GM18526 (cell line): Measurements from ENCODE around the gene USP22.

ENCODE experiments used
- POLR2A ChIP-seq: IDR thresholded peaks from 3 replicates; pipeline ENCODE4 v1.6.1; 2011; ENCODE audit not compliant: insufficient read length; ENCODE audit errors: extremely low read depth

USP22 gene

DNA sequence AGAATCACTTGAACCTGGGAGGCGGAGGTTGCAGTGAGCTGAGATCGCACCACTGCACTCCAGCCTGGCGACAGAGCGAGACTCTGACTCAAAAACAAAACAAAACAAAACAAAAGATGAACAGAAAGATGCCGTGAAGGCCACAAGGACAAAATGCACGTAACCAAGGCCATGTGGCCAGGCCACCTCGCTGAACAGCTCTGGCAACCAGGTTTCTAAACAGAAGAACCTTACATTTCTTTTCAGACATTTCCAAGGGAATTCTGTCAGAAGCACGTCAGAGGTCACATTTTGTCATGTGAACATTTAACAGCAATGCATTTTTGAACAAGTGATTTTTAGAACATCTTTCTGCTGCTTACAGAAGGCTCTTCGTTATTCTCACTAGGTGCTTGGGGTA is 28.8 kb downstream of the USP22 start:
- no peak for TF ChIP-seq POLR2A

GRCh38 chr17:21012736-21013135 is 30.1 kb downstream of the USP22 start:
- TF ChIP-seq POLR2A = no peak

DNA sequence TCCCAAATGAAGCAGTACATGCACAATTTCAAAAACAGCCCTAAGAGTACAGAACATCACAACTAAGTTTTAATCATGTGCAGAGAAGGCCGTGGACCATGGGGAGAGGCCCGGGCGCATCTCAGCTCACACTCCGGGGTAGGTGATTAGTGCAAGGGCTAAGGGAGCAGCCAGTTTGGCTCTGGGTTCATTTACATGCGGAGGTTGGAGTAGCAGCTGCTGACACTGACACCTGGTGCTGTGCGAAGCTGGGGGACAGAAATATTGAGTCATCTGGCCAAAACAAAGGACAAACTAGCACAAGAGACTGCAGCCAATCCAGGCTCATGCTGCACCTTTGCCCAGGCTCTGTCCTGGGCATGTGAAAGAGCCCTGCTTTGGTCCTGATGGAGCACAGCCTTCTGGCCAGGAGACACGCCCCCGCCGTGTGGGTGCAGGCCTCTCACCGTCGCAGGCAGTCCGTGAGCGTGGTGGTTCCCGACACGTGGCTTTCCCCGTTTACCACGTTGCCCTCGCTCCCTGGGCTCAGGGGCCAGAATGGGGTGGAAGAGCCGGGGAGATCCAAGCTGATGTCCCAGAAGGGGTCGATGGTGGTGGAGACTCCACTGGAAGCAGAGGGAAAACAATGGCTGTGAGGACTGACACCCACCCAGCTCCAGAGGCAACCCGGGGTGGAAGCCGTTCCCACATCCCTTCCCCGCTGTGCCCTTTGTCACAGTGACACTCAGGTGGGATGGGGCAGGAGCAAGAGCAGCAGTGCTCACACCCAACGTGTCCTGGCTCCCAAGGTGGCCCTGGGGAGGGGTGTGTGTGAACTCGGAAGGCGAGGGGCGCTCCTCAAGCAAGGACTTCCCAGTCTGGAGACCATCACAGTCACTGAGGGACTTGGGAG is 31.9 kb downstream of the USP22 start:
- TF ChIP-seq POLR2A = no peak

DNA sequence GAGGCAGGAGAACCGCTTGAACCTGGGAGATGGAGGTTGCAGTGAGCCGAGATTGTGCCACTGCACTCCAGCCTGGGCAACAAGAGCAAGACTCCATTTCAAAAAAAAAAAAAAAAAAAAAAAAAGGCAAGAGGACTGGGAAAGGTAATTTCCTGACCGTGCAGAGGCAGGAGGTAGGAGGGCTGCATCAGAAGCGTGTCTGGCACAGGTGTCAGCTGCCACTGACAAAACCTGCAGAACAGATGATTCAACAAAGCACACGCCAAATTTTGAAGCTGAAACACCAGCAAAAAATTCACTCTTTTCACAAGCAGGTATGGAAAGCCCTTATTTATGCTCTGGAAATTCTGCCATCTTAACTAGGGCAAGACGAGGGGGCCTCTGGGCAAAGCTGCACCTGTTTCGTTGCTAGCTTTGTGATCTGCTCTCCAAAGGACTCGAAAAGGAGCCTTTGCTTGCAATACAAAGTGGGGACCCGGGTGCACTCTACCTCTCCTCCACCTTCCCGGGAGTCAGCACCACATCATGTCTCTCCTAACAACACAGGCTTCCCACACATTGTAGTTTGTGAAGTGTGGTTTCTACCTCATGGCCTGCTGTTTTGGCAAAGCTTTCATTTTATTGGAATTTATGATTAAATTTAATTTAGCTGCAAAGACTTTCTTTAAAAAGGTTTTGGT is 33.7 kb downstream of the USP22 start:
- no peak for TF ChIP-seq POLR2A

DNA sequence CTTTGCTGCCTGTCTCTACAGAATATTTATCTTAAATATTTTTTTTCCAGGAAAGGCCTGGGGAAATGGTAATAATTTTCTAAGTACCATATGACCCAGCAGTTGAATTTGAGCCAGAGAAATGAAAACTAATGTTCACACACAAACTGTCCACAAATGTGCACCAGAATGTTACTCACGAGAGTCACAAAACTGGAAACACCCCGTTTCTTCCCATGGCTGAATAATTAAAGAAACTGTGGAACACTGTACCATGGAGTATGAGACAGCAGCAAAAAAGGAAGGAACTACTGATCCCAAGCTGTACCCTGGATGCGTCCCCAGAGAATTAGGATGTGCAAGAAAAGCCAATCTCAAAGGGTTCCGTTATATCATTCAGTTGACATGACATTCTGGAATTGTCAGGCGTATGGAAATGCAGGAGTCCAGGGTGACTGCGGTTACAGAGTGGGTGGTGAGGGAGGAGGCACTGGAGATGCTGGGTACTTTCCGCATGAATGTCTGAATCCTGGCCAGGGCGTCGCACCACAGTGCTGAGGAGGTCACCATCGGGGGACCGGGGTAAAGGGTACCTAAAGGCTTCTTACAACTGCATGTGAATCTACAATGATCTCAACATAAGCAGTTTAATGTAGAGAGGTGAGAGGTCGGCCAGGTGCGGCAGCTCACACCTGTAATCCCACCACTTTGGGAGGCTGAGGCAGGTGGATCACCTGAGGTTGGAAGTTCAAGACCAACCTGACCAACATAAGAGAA is 34.5 kb downstream of the USP22 start:
- no peak for TF ChIP-seq POLR2A

DNA sequence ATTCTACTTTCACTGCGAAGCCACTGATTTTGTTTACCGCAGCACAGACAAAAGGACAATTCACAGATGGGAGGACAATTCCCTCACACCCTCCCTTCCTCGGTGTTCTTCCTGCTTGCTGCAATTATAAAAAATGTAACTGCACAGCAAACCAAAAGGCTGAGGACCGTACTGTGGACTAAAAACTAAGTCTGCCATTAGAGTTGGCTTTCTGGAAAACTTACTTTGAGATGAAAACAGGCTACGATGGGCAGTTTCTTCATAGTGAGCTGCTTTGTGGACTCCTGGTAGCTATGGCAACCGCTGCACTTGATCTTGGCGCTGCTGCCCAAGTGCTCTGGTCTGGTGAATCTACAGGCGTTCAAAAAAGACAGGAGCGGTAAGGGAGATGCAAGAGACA is 35.2 kb downstream of the USP22 start:
- TF ChIP-seq POLR2A = no peak

DNA sequence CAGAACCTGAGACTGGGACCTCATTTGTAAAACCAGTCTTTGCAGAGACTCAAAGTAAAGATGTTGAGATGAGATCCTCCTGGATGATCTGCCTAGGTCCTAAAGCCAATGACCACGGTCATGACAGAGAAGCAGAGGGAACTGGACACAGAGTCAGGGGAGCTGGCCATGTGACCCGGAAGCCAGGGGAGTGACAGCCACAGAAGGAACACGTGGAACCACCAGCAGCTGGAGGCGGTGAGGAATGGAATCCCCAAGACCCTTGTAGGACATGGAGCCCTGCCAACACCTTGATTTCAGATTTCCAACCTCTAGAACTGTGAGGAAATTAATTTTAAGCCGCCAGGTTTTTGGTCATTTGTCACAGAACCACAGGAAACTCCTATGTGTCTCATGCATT is 37.0 kb downstream of the USP22 start:
- no peak for TF ChIP-seq POLR2A

GRCh38 chr17:21005367-21005766 is 37.4 kb downstream of the USP22 start:
- TF ChIP-seq POLR2A = no peak

DNA sequence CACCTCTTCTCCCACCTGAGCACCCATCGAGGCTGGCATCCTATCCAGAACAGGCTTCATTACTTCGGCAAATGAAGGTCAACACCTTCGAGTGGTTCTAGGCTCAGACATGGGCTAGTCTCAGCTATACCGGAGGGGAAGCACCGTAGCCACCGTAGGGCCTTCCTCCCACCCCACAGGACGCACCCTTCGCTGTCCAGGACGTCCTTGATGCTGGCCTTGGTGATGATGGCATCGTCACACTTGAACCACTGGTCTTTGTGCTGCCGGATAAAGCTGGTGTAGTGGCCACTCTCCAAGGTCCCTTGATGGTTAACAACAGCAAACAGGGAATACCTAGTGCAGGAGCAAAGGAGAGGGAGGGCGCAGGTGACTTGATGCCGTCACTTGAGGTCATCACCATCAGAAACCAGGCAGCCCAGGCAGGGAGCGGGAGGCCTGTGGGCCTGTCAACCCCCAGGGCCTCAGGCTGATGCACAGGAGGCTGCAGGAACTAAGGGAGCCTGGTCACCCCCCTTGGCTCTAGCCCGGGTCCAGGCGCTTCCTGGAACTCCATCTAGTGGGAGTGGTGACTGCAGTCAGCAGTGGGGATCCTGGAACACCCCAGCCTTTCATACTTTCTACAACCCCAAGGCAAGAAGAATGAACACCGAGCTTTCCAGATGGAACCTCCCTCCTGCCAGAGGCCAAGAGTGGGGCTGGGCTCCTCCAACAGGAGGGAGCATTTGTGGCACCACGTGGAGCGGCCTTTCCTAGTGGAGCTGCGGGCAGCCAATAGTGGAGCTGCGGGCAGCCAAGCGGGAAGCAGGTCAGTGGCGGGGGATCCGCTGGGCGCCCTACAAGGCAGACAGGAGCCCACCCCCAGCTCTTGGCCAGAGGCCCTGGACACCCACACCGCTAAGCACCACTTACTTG is 38.5 kb downstream of the USP22 start:
- no peak for TF ChIP-seq POLR2A

DNA sequence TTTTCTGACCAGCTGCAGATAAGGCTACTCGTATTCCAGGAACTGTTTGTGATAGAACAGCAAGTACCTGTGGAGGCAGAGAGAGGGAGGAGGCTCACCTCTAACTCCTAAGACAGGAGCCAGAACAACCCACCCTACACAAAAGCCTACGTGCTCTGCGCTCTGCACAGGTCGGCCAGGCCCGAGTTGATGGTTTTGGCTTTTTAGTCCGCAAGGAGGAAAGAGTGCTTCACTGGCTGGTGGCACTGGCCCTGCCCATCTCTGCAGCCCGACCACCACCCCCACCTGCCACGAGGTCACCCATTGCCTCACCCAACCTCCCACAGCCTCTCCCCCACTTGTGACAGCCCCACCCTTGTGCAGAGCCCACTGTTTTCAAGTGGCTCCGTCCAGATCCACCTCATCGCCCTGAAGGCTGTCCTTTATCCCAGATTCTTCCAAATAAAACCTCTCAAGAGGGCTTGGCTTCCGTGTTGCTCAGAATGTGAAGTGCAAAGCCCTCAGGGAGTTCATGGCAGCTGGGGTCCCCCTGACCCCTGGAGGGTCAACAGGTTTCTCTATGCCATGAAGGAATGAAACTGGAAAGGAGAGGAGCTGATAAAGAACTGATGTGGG is 39.7 kb downstream of the USP22 start:
- no peak for TF ChIP-seq POLR2A

DNA sequence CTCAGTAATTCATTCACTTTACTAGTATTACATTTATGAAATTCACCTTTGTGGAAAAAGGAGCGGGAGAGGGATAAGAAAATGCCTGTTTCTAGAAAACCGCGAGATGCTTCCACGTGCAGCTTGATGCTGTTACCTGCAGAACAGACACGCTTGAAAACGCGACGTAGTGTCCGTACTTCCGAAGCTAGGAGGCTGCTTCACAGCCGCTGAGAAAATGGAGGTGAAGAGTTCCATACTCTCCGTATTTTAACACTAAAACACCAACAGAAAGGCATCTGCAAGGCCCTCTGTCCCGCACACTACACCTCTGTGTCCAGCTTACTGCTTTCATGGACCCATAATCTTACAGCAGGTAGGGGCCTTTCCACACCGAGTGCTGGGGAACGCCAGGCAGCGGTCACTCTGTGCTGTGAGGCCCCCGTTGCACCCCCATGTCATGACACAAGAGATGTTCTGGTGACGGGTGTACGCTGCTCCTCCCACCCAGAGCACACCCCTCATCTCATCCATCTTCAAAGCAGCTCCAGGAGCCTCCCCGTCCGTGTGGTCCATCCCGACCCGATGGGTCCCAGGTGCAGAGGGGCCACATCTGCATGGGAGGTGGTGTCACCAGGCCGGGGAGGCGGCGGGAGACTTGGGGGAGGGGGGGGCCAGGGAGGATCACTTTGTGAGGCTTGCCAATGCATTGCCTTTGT is 40.4 kb downstream of the USP22 start:
- no peak for TF ChIP-seq POLR2A

GRCh38 chr17:21001813-21002221 is 41.0 kb downstream of the USP22 start:
- TF ChIP-seq POLR2A = no peak

- no peak for TF ChIP-seq POLR2A
These were observed 41.5 kb downstream of the USP22 start for GRCh38 chr17:21001111-21001812.
